HG03196 (cell line): ENCODE results near the gene SPNS2.

ENCODE experiments used
- ATAC-seq: cut with Tn5 transposase; IDR thresholded peaks from one replicate; pipeline ENCODE4 v1.9.1; 2021; ENCODE audit not compliant: unreplicated experiment

Gene SPNS2

GRCh38 chr17:4498461-4499397 is at the start of gene SPNS2:
Gene SPNS2 (plus strand): TSS chr17:4498881. CDS start chr17:4499048, 167 bp downstream.
- ATAC-seq, result no peak

- no peak for ATAC-seq
These were observed 48.9 kb upstream of the SPNS2 start for GRCh38 chr17:4449736-4450135.

GRCh38 chr17:4450710-4451316 is 47.9 kb upstream of the SPNS2 start:
- ATAC-seq, result no peak

- no peak for ATAC-seq
These were observed 44.7 kb upstream of the SPNS2 start for GRCh38 chr17:4453812-4454591.

GRCh38 chr17:4460661-4461060 is 38.0 kb upstream of the SPNS2 start:
- no peak for ATAC-seq

GRCh38 chr17:4463818-4464476 is 34.7 kb upstream of the SPNS2 start:
- ATAC-seq, result no peak

GRCh38 chr17:4465786-4466185 is 32.9 kb upstream of the SPNS2 start:
- ATAC-seq, result no peak

- no peak for ATAC-seq
These were observed 31.4 kb upstream of the SPNS2 start for GRCh38 chr17:4467287-4467686.

GRCh38 chr17:4469552-4469951 is 29.1 kb upstream of the SPNS2 start:
- no peak for ATAC-seq

GRCh38 chr17:4472286-4472685 is 26.4 kb upstream of the SPNS2 start:
- ATAC-seq, result no peak

- ATAC-seq, result no peak
These were observed 24.6 kb upstream of the SPNS2 start for GRCh38 chr17:4474093-4474492.

GRCh38 chr17:4475001-4475400 is 23.7 kb upstream of the SPNS2 start:
- no peak for ATAC-seq

- no peak for ATAC-seq
These were observed 23.2 kb upstream of the SPNS2 start for GRCh38 chr17:4475463-4475862.

GRCh38 chr17:4476017-4476416 is 22.7 kb upstream of the SPNS2 start:
- ATAC-seq, result no peak

- ATAC-seq, result no peak
These were observed 22.1 kb upstream of the SPNS2 start for GRCh38 chr17:4476511-4477070.

- no peak for ATAC-seq
These were observed 21.4 kb upstream of the SPNS2 start for GRCh38 chr17:4477255-4477791.

- no peak for ATAC-seq
These were observed 20.3 kb upstream of the SPNS2 start for GRCh38 chr17:4478318-4478830.

GRCh38 chr17:4479340-4479981 is 19.2 kb upstream of the SPNS2 start:
- no peak for ATAC-seq

GRCh38 chr17:4479982-4480751 is 18.5 kb upstream of the SPNS2 start:
- no peak for ATAC-seq
